ENCODE data around the gene ZCCHC24. TPM values are rescaled to one million over a fixed set of nuclear protein-coding genes. Genes with fewer than 3 reads are reported as not detected.

Gene ZCCHC24
- total RNA-seq, 1 donor, result 56.0 TPM

- no peak overlapping the region for H3K4me3 ChIP-seq (ENCODE audit: low read depth, low read length)
- no peak for DNase-seq (ENCODE audit: low read depth)
- no peak for TF ChIP-seq CTCF (IDR thresholded peaks at IDR 0.05; ENCODE audit: insufficient read depth, low read length)
Observed at GRCh38 chr10:79354615-79355014, 90.8 kb downstream of the ZCCHC24 start.

GRCh38 chr10:79354141-79354540, 91.3 kb downstream of the ZCCHC24 start:
- no peak for DNase-seq (ENCODE audit: low read depth)
- no peak overlapping the region for H3K4me3 ChIP-seq (ENCODE audit: low read depth, low read length)
- no peak for TF ChIP-seq CTCF (IDR thresholded peaks at IDR 0.05; ENCODE audit: insufficient read depth, low read length)

- no peak for TF ChIP-seq CTCF (IDR thresholded peaks at IDR 0.05; ENCODE audit: insufficient read depth, low read length)
- no peak overlapping the region for H3K4me3 ChIP-seq (ENCODE audit: low read depth, low read length)
- no peak for DNase-seq (ENCODE audit: low read depth)
Observed at GRCh38 chr10:79353726-79354125, 91.7 kb downstream of the ZCCHC24 start.

GRCh38 chr10:79353000-79353406, 92.4 kb downstream of the ZCCHC24 start:
- no peak for DNase-seq (ENCODE audit: low read depth)
- TF ChIP-seq CTCF (IDR thresholded peaks at IDR 0.05; ENCODE audit: insufficient read depth, low read length), result no peak
- H3K4me3 ChIP-seq (ENCODE audit: low read depth, low read length), result no peak overlapping the region

- no peak overlapping the region for H3K4me3 ChIP-seq (ENCODE audit: low read depth, low read length)
- no peak for DNase-seq (ENCODE audit: low read depth)
- TF ChIP-seq CTCF (IDR thresholded peaks at IDR 0.05; ENCODE audit: insufficient read depth, low read length), result no peak
Observed at GRCh38 chr10:79352035-79352877, 93.2 kb downstream of the ZCCHC24 start.

GRCh38 chr10:79351332-79351731, 94.1 kb downstream of the ZCCHC24 start:
- TF ChIP-seq CTCF (IDR thresholded peaks at IDR 0.05; ENCODE audit: insufficient read depth, low read length), result no peak
- no peak for DNase-seq (ENCODE audit: low read depth)
- no peak overlapping the region for H3K4me3 ChIP-seq (ENCODE audit: low read depth, low read length)
